HepG2 (cell line): ENCODE data around the gene MED28. TPM values are rescaled to one million over a fixed set of nuclear protein-coding genes. Genes with fewer than 3 reads are reported as not detected.

ENCODE experiments used
- polyA plus RNA-seq, 8 experiments: library from polyadenylated mRNA; depleted of rRNA in 3 of 8; stranded (reverse) in 7 of 8; unstranded in 1 of 8; fragments of >200 nt; fragmentation: Illumina TruSeq in 4 of 8; extraction: Trizol in 4 of 8; gene quantifications; 2 replicates each; pipeline versions ENCODE4 v1.2.1 to v1.2.3, GENCODE V29; 2011 to 2016; ENCODE audit warnings: low read depth in 4 of 8, missing spikeins in 1 of 8, mixed read lengths in 1 of 8; ENCODE audit not compliant: insufficient read depth in 1 of 8
- total RNA-seq, 5 experiments: library from RNA; depleted of rRNA; stranded (reverse); fragments of >200 nt; fragmentation: Illumina TruSeq; extraction: Trizol; gene quantifications; 2 replicates each; pipeline ENCODE4 v1.2.3, GENCODE V29; 2016; ENCODE audit warnings: low read depth in 1 of 5

Gene MED28
- total and polyA plus RNA-seq, 2 of the 13 experiments (the other 11 are each of a cell fraction or from before 2014, with no cell fraction given), result 41.3 to 65.7 TPM

Other genes with a start within 250 kb of the MED28 start
- gene QDPR, start 102.6 kb upstream of the MED28 start, total RNA-seq (2016; rRNA removed; fragmentation: Illumina TruSeq; extraction: Trizol), result 9.9 and 32.4 TPM in 2 replicates
- gene QDPR, start 102.6 kb upstream of the MED28 start, polyA plus RNA-seq (2011; rRNA removed), result 84.0 and 95.5 TPM in 2 replicates
- not detected in 2 replicates for gene CLRN2, start 99.5 kb upstream of the MED28 start, total RNA-seq (2016; rRNA removed; fragmentation: Illumina TruSeq; extraction: Trizol)
- gene CLRN2, start 99.5 kb upstream of the MED28 start, polyA plus RNA-seq (2011; rRNA removed), result not detected in 2 replicates
- 125 and 177 TPM in 2 replicates for gene LAP3, start 37.4 kb upstream of the MED28 start, total RNA-seq (2016; rRNA removed; fragmentation: Illumina TruSeq; extraction: Trizol)
- gene LAP3, start 37.4 kb upstream of the MED28 start, polyA plus RNA-seq (2011; rRNA removed), result 90.5 and 106 TPM in 2 replicates
- not detected in 2 replicates for gene FAM184B, start 167.0 kb downstream of the MED28 start, total RNA-seq (2016; rRNA removed; fragmentation: Illumina TruSeq; extraction: Trizol)
- 0.01 TPM in 1 of 2 replicates, not detected in the other for gene FAM184B, start 167.0 kb downstream of the MED28 start, polyA plus RNA-seq (2011; rRNA removed)
- gene DCAF16, start 196.1 kb downstream of the MED28 start, total RNA-seq (2016; rRNA removed; fragmentation: Illumina TruSeq; extraction: Trizol), result 41.9 and 46.1 TPM in 2 replicates
- gene DCAF16, start 196.1 kb downstream of the MED28 start, polyA plus RNA-seq (2011; rRNA removed), result 34.1 and 37.5 TPM in 2 replicates
- 61.9 and 108 TPM in 2 replicates for gene NCAPG, start 196.3 kb downstream of the MED28 start, total RNA-seq (2016; rRNA removed; fragmentation: Illumina TruSeq; extraction: Trizol)
- 8.1 and 14.8 TPM in 2 replicates for gene NCAPG, start 196.3 kb downstream of the MED28 start, polyA plus RNA-seq (2011; rRNA removed)